Measurements from ENCODE around the gene EFNB3.

Gene EFNB3

DNA sequence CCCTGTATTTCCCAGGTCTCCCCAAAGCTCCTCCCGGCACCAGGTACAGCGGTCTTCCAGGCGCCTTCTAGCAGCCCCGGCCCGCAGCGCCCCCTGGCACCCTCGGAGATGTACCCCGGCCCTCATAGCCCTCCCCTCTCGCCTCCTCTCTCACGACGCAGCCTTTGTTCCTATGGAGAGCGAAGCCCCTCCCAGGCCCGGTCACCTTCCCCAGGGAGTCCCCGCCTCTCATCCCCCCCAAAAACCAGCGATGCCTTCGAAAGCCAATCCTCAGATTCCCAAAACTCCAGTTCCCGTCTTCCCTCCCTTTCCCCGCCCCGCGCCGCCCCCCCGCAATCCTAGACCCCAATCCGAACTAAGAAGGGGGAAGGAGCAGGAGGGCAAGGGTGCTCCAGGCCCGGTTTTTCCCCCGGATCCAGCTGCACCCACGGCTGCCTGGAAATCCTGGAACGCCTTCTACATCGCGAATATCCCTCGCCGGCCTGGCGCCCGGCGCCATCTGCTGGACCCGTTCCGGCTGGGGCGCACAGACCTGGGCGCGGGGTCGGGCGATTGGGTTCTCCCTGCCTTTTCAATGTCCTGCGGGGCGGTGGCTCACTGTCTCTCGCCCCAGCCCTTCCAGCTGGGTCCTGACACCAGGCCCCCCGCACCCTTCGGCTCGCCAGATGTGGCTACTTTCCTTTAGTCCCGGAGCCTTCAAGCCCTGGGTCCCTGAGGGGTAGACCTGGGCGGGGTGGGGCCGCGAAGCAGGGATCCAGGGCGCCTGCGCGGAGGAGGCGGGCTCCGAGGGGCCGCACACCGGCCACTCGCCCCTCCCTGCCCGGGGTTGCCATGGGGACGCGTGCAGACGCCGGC, 12.1 kb downstream of the EFNB3 start, which contains the start of gene DNAH2:
TSS of gene DNAH2 (plus strand) at position 844 of the 855 bp plus-strand sequence. CDS start 1,991 bp downstream, outside the sequence.
- in situ Hi-C loops (cut with MboI; ENCODE audit: low sequenced_read_pairs) = no loop called here

DNA sequence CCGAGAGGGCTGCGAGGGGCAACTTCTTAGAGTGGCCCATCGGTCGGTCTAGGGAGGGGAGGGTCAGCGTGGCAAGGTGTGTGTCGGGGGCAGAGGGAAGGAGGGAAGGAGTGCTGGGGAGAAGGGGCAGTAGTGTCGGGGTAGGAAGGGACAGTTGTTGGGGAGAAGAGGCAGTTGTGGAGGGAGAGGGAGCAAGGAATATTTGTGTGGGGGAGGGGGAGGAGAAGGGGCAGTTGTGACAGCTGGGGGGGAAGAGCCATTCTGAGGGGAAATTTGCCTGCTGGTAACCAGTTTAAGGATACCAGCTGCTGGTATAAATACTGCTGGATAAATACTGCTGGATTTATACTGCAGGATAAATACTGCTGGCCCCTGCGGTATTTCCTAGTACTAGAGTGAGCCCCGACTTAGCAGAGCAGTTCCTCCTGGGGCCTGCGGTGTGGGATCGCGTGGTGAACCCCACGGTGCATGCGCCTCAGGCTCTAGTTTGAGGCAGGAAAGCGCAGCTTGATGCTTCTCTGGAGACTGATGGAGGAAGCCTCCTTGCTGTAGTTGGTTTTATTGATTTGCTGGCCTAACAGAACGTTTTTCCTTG, 12.9 kb downstream of the EFNB3 start:
- in situ Hi-C loops (cut with MboI; ENCODE audit: low sequenced_read_pairs) = no loop called here

DNA sequence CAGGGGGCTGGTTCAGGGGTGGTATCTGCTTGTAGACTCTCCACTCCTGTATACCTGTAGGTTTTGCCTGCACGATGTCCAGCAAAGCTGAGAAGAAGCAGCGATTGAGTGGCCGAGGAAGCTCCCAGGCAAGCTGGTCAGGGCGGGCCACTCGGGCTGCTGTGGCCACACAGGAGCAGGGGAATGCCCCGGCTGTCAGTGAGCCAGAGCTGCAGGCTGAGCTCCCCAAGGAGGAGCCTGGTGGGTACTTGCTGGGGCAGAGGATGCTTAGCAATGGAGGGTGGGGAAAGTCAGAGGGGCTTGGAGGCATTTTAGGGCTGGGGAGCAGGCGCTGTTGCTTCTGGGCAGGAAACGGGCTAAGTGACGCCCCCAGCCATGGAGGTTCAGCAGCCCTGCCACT, 14.7 kb downstream of the EFNB3 start:
- in situ Hi-C loops (cut with MboI; ENCODE audit: low sequenced_read_pairs) = no loop called here

DNA sequence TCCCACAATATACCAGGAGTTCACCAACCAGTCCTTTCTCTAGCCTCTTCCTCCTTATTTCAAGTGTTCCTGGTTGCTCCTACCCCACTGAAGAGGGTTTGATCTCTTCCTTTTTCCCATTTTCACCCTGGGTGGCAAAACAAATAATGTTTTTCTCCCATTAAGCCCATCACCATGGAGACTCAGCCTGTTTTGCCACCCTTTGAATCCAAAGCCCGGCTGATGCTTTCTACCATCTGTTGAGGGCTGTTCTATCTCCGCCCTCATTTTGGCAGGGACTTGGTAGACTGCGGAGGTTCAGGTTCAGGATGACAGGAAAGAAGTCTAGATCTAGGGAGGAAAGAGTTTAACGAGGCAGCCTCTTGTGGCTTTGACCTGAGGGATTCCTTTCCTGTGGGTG, 15.1 kb downstream of the EFNB3 start:
- in situ Hi-C loops (cut with MboI; ENCODE audit: low sequenced_read_pairs) = no loop called here

DNA sequence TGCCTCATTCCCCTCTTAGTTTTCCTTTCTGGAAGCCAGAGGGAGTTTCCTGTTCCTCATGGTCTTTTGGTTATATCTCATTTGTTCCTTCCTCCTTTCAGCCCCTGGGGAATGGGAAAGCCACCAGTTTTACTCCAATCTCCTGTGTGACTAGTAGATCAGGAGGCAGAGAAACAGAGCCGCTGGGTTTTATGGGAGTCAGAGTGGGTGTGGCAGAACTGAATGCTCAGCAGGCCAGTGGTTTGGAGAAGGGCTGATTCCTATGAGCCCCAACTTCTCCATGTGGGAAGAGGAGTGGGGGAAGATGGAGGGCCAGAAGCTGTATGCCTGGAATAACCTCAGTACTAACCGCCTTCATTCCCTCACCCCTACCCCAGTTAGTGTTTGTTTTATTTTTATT, 16.6 kb downstream of the EFNB3 start:
- in situ Hi-C loops (cut with MboI; ENCODE audit: low sequenced_read_pairs) = no loop called here

DNA sequence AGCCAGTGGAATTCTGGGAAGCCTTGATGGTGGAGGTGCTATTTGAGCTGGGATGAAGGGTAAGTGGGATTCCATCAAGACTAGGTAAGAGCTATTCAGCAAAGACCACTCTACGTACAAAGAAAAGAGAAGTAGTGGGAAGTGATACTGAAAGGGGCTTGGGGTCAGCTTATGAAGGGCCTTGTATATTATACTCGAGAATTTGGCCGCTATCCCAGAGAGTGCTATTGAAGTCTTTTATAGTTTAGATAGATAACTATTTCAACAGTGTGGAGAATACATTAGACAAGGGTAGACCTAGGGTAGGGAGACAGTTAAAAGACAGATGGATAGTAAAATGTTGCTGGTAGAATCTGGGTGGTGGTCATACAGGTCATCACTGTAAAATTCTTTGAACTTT, 22.9 kb downstream of the EFNB3 start:
- in situ Hi-C loops (cut with MboI; ENCODE audit: low sequenced_read_pairs) = no loop called here

DNA sequence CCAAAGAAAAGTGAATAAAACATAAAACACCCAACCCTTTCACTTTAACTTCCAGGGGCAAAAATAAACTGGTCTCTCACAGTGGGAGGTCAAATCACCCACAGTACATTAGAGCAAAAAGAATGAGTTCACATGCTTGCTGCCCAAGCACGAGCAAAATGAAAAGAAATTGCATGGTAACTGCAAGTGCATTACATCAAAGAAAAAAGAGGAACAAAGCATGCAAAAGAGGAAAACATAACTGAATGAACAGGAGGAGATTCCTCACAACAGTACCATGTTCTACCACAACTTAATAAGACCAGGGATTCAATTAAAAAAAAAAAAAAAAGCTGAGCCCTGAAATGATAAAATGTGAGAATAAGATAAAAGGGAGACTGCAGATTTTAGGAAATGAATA, 24.8 kb downstream of the EFNB3 start:
- in situ Hi-C loops (cut with MboI; ENCODE audit: low sequenced_read_pairs) = no loop called here

DNA sequence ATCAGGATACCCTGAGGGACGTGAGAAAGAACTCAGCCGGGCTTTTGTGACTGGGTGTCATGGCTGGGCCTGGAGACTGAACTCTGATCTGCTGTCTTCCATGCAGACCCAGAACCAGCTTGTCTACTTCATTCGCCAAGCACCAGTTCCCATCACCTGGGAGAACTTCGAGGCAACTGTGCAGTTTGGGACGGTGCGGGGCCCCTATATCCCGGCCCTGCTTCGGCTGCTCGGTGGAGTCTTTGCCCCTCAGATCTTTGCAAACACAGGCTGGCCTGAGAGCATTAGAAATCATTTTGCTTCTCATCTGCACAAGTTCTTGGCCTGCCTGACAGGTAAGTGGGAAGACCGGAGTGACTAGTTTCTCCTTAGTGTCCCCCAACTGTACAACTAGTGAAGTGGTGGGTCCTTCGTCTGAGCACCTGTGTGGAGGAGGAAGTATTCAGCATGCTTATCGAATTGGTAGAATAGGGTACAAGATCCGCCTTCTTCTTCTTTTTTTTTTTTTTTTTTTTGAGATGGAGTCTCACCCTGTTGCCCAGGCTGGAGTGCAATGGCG, 28.1 kb downstream of the EFNB3 start:
- in situ Hi-C loops (cut with MboI; ENCODE audit: low sequenced_read_pairs) = no loop called here

DNA sequence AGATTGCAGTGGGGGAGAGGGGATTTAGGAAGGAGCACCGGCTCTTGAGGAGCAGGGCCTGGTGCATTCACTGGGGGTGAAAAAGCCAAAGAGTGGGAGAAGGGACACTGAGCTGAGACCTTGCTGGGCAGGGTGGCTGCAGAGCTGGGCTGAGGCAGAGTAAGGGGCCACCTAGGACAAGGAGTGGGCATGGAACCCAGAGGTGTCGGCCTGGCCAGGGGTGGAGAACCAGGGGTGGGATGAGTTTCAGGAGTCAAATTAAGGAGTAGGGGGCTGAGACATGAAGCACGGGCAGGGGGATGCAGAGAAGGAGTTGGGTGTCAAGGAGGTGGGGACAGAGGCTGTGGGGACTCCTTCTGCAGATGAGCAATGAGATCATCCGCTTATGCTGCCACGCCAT, 32.6 kb downstream of the EFNB3 start:
- in situ Hi-C loops (cut with MboI; ENCODE audit: low sequenced_read_pairs) = no loop called here

DNA sequence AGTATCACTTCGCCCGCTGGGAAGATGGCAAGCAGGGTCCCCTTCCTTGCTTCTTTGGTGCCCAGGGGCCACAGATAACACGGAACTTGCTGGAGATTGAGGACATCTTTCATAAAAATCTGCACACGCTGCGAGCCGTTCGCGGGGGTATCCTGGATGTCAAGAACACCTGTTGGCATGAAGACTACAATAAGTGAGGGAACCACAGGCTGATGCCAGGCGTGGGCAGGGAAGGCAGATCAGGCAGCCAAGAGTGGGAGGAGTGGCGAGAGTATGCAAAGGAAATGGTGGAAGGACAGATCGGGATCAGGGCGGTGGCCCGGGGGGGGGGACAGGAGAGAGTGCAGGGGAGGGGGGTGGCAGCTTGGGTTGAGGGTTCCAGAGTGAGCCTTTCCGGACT, 34.7 kb downstream of the EFNB3 start:
- in situ Hi-C loops (cut with MboI; ENCODE audit: low sequenced_read_pairs) = no loop called here

DNA sequence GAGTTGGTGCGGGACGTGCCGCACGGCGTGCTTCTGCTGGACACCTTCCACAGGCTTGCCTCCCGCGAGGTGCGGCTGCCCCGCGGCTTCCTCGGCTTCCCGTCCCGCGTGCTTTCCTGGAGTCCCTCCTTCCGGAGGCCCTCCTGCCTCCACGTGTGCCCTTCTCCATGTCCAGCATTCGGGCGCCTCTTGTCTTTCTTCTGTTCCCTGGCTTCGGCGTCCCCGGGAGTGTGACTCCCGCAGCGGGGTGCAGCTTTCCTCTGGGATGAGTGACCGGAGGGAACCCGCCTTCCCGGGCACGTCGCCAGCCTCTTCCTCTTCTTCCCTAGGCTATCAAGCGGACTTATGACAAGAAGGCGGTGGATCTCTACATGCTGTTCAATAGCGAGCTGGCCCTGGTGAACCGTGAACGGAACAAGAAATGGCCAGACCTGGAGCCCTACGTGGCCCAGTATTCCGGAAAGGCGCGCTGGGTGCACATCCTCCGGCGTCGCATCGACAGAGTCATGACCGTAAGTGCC, 35.5 kb downstream of the EFNB3 start:
- in situ Hi-C loops (cut with MboI; ENCODE audit: low sequenced_read_pairs) = no loop called here

DNA sequence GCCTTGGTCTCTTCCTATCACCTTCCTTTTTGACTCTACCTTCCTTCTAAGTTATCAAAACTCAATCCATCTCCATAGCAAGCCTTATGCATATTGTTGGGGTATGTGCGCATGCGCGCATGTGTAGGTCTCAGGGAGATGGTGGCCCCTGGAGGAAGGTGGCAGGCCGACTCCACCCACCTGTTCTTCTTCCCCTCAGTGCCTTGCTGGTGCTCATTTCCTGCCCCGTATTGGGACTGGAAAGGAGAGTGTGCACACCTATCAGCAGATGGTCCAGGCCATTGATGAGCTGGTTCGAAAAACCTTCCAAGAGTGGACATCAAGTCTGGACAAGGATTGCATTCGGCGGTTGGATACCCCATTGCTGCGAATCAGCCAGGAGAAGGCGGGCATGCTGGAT, 37.7 kb downstream of the EFNB3 start:
- in situ Hi-C loops (cut with MboI; ENCODE audit: low sequenced_read_pairs) = no loop called here

DNA sequence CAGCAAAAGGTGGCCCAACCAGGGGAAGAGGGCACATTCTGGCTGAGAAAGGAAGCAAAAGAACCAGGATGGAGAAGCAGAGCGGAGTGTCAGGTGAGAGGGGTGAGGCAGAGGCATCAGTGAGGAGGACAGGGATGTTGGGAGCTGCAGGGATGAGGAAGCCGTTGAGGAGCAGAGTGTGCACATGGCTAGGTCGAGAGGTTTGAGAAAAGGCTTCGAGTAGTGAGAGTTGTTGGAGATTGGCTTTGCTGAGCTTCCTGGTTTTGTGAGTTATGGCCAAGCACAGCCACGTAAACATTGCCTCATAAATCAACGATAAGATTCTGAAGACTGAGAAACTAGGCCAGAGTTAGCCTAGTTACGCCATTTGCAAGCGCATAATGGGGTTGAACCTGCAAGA, 39.4 kb downstream of the EFNB3 start:
- in situ Hi-C loops (cut with MboI; ENCODE audit: low sequenced_read_pairs) = no loop called here

DNA sequence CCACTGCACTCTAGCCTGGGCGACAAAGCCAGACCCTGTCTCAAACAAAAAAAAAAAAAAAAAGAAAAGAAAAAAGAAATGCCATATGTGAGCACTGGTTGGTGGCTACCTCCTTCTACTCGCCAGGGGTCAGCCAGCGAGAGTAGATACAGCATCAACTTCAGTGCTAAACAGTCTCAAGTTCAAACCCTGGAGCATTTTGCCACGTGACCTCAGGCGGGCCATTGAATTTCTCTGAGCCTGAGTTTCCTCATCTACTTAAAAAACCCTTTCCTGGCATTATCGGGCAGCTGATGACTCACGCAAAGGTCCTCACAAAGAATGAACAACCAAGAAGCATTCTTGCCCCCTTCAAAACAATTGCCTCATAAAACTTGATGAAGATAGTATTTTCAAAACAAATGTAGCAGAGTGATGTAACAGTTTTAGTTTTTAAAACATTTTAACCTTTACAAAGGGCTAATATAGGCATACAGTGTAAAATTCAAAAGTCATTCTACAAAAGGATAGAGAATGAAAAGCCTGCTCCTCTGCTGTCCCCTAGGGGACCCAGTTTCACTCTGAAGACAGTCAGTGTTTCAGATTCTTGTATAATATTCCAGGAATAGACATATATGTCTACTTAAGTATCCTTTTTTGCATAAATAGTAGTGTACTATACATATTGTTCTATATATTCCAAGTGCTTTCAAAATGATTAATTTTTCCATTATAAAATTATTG, 40.9 kb downstream of the EFNB3 start:
- in situ Hi-C loops (cut with MboI; ENCODE audit: low sequenced_read_pairs) = no loop called here

DNA sequence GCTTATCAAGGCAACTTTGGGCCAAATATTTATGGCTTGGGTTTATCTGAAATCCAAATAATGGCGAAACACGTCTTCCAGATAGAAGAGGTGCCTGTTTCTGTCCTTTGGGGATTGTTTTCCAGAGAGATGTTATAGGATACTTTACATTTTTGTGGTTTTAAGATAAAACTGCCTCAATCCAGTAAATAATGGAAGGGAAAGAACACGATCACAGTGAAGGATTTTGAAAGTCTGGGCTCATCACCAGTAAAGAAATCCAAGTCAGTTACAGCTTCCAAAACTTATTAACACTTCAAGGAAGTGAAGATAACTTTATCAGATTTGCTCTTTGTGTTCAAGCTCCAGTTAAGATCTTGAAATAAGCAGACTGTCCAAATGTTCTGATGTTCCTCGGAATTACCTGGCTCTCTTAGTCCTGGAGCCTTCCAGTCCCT, 42.7 kb downstream of the EFNB3 start:
- in situ Hi-C loops (cut with MboI; ENCODE audit: low sequenced_read_pairs) = no loop called here

DNA sequence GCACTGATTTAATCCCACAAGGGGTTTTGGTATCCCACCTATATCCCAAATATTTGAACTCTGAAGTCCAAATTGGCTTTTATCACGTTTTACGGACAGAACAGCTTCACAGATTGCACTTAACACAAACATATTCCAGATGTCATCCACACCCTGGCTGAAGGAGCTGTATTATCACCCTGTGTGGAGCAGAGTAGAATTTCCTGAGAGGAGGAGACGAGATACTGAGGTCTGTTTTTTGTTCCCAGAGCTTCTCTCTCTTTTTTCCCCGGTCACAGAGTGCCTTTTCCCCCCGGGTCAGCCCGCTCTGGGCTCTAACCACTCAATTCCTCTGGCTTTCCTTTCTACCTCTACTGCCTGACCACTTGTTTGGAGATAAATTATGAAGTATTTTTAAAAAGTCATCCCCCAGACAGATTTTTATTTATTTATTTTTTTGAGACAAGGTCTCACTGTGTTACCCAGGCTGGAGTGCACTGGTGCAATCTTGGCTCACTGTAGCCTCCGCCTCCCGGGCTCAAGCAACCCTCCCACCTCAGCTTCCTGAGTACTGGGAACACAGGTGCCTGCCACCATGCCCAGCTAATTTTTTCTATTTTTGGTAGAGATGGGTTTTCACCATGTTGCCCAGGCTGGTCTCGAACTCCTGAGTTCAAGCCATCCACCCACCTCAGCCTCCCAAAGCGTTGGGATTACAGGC, 43.2 kb downstream of the EFNB3 start:
- in situ Hi-C loops (cut with MboI; ENCODE audit: low sequenced_read_pairs) = no loop called here

DNA sequence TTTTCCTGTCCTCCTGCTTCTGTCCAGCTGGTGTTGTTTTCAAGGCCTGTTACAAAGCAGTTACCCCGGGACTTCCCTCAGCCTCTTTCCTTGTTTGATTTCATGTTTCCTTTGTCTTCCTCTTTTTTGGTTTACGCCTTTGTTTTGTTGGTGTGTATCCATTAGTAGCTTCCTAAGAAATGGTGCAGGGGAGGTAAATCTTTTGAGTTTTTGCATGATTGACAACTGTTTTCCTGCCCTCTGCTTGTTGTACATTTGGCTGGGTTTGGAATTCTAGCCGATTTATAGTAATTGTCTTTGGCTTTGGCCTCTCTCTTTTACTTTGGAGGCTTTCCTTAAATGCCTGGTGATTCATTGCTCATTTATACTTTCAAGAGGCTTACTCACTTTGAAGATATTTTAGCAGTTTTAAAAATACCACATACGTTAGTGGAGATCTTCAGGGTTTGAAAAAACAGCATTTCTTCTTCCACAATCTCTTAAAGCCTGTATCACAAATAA, 45.4 kb downstream of the EFNB3 start:
- in situ Hi-C loops (cut with MboI; ENCODE audit: low sequenced_read_pairs) = no loop called here

DNA sequence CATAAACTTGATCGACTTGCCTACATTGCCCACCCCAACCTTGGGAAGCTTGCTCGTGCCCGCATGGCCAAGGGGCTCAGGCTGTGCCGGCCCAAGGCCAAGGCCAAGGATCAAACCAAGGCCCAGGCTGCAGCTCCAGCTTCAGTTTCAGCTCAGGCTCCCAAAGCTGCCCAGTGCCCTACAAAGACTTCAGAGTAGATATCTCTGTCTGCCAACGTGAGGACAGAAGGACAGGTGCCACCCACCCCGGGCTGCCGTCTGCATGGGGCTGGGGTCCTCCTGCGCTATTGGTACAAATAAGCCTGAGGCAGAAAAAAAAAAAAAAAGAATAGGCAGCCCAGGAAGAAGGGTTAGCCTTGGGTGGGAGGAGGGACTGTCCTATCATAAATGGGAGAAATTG, 49.7 kb downstream of the EFNB3 start:
- in situ Hi-C loops (cut with MboI; ENCODE audit: low sequenced_read_pairs) = no loop called here

DNA sequence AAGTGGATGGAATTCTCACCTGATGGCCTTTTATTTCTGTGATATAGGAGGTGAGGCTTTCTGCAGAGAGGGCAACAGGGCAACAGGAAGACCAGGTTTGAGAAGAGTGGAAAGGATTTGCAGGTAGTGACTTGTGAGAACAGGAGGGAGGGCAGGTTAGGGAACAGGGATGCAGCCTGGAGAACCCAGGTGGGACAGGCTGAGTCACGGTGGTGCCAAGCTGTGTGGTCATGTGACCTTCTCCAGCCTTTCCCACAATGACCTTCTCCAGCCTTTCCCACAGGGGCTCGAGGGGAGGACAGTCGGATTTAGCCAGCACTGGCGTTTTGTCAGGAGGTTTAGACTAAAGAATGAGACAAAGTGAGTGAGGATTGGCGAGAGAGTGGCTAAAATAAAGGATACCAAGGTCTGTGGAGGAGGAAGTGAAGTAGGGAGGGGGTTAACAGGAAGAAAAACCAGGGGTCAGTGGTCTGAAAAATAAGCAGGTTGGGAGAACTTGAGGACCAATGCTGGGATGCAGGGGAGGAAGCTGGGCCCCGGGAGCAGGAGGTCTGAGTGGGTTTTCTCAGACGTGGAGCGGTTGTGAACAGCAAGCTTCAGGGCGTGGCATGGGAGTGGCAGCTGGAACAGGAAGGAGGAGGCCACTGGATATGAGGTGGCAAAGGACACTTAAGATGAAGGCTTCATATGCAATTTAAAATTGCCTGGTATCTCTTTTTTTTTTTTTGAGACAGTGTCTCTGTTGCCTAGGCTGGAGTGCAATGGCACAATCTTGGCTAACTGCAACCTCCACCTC, 50.3 kb downstream of the EFNB3 start:
- in situ Hi-C loops (cut with MboI; ENCODE audit: low sequenced_read_pairs) = no loop called here

DNA sequence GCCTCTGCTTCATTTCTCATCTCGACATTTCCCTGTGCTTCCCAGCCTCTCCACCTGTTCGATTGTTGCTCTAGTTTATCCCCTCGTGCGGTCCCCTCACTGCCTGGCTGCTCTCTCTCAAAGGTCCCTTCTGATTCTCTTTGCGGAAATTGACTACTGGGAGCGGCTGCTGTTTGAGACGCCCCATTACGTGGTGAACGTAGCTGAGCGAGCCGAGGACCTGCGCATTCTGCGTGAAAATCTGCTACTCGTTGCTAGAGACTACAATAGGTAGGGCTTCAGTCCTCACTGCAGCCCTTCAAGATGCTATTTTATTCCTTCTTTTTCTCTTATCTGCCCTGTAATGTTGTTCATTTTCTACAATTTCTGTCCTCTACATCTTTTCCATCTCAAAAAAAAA, 52.0 kb downstream of the EFNB3 start:
- in situ Hi-C loops (cut with MboI; ENCODE audit: low sequenced_read_pairs) = no loop called here

Data from HL-60/S4 (cell line).